K562 (cell line): ENCODE results near the gene TBL1XR1. TPM values are rescaled to one million over a fixed set of nuclear protein-coding genes. Genes with fewer than 3 reads are reported as not detected.

Experiments used
- ARID1B ChIP-seq: fragments of 450-650 bp; IDR thresholded peaks from 2 replicates; pipeline ENCODE4 v1.6.1; 2016; ENCODE audit warnings: antibody characterized with exemption, mild to moderate bottlenecking, inconsistent platforms
- CBFA2T3 ChIP-seq: fragments of 450-650 bp; IDR thresholded peaks from 2 replicates; pipeline ENCODE4 v1.6.1; 2017
- CCAR2 ChIP-seq: fragments of 200-400 bp; formaldehyde crosslinking; IDR thresholded peaks from 2 replicates; pipeline ENCODE4 v1.6.1; 2017; ENCODE audit warnings: mild to moderate bottlenecking, low read depth, low read length
- CHD2 ChIP-seq: IDR thresholded peaks from 2 replicates; pipeline ENCODE4 v1.6.1; 2011; ENCODE audit warnings: low read depth, low read length
- COPS2 ChIP-seq: fragments of 450-650 bp; conservative IDR thresholded peaks from 2 replicates; pipeline ENCODE4 v1.6.1; 2016; ENCODE audit warnings: mild to moderate bottlenecking, moderate library complexity
- DPF2 ChIP-seq: fragments of 450-650 bp; IDR thresholded peaks from 2 replicates; pipeline ENCODE4 v1.6.1; 2016
- FOXA3 ChIP-seq, 2 experiments: fragments of 450-650 bp in 1 of 2; sonication (generic) in 1 of 2; formaldehyde crosslinking; IDR thresholded peaks in 1 of 2; conservative IDR thresholded peaks in 1 of 2; 2 replicates each; pipeline versions ENCODE4 v1.4.0 to v1.8.0; 2020 to 2022; ENCODE audit warnings: mild to moderate bottlenecking in 2 of 2, missing genetic modification reagents in 1 of 2
- FOXP1 ChIP-seq: sonication (generic); formaldehyde crosslinking; IDR thresholded peaks from 2 replicates; pipeline ENCODE4 v1.8.0; 2022; ENCODE audit warnings: mild to moderate bottlenecking, missing genetic modification reagents
- HSF4 ChIP-seq: fragments of 250-450 bp; sonication (Bioruptor Pico); IDR thresholded peaks from 2 replicates; pipeline ENCODE4 v2.1.2; 2022; ENCODE audit warnings: mild to moderate bottlenecking, moderate library complexity, borderline replicate concordance
- MTA3 ChIP-seq: fragments of 450-650 bp; formaldehyde crosslinking; IDR thresholded peaks from 2 replicates; pipeline ENCODE4 v1.6.1; 2017; ENCODE audit warnings: mild to moderate bottlenecking, borderline replicate concordance
- RBM22 ChIP-seq: fragments of 200-400 bp; formaldehyde crosslinking; IDR thresholded peaks from 2 replicates; pipeline ENCODE4 v1.6.1; 2018; ENCODE audit warnings: low read length, low read depth; ENCODE audit not compliant: poor library complexity, severe bottlenecking
- RERE ChIP-seq: sonication (generic); formaldehyde crosslinking; IDR thresholded peaks from 2 replicates; pipeline ENCODE4 v1.8.0; 2023; ENCODE audit warnings: missing genetic modification reagents, mild to moderate bottlenecking, borderline replicate concordance
- THAP7 ChIP-seq: fragments of 250-450 bp; sonication (Bioruptor Pico); IDR thresholded peaks from 2 replicates; pipeline ENCODE4 v1.5.0; 2021
- WHSC1 ChIP-seq: IDR thresholded peaks from one replicate; pipeline ENCODE4 v1.6.1; 2012; ENCODE audit warnings: low read length, control low read depth, inconsistent platforms
- ZNF518B ChIP-seq: fragments of 250-450 bp; sonication (Bioruptor Pico); IDR thresholded peaks from 2 replicates; pipeline ENCODE4 v1.5.0; 2021; ENCODE audit warnings: mild to moderate bottlenecking, moderate library complexity
- ZNF561 ChIP-seq: fragments of 450-650 bp; formaldehyde crosslinking; conservative IDR thresholded peaks from 2 replicates; pipeline ENCODE4 v1.4.0; 2020; ENCODE audit warnings: mild to moderate bottlenecking, moderate library complexity
- ZNF695 ChIP-seq: fragments of 450-650 bp; formaldehyde crosslinking; IDR thresholded peaks from 2 replicates; pipeline ENCODE4 v1.4.0; 2020; ENCODE audit warnings: mild to moderate bottlenecking, moderate library complexity
- polyA plus RNA-seq, 8 experiments: library from polyadenylated mRNA; depleted of rRNA in 4 of 8; stranded (reverse) in 5 of 8; unstranded in 3 of 8; fragments of >200 nt; fragmentation: Nextera tagmentation in 2 of 8; fragmentation: Illumina TruSeq in 1 of 8; extraction: Ambion mirVana in 2 of 8; extraction: Trizol in 1 of 8; gene quantifications; 2 replicates each; pipeline versions ENCODE4 v1.2.1 to v1.2.3, GENCODE V29; 2011 to 2014; ENCODE audit warnings: inconsistent platforms in 1 of 8, missing spikeins in 1 of 8
- total RNA-seq, 7 experiments: library from RNA; depleted of rRNA in 6 of 7; stranded (reverse); fragments of >200 nt in 6 of 7; fragmentation: Illumina TruSeq in 2 of 7; extraction: Trizol in 2 of 7; gene quantifications; 2 replicates each; pipeline versions ENCODE4 v1.2.1 to v1.2.3, GENCODE V29; 2011 to 2021; ENCODE audit warnings: low replicate concordance in 1 of 7

The TBL1XR1 gene
- total and polyA plus RNA-seq, 9 of the 15 experiments (the other 6 are each of a cell fraction or from before 2014, with no cell fraction given): 19.6 to 171 (median 83.3) TPM

GRCh38 chr3:177185035-177185574, 12.2 kb downstream of the TBL1XR1 start (continued):
- TF ChIP-seq THAP7: no peak
- TF ChIP-seq RERE (CRISPR knock-in tag): no peak
- peak; percentile 44; the same call in 1 of the 2 replicates for TF ChIP-seq CBFA2T3
- TF ChIP-seq MTA3: no peak
- TF ChIP-seq CHD2: no peak
- no peak for TF ChIP-seq ZNF561
- TF ChIP-seq ARID1B: no peak
- no peak for TF ChIP-seq FOXA3 (CRISPR knock-in tag; conservative IDR thresholded peaks at IDR 0.05 in 1 of 2, IDR thresholded peaks at IDR 0.05 in 1 of 2)
- TF ChIP-seq ZNF518B (CRISPR knock-in tag): no peak
- TF ChIP-seq DPF2: peak; percentile 43; the same call in 1 of the 2 replicates
- TF ChIP-seq WHSC1: no peak
- 0 out of 2 replicates have a peak, but pooled peaks have one; percentile 34 for TF ChIP-seq HSF4 (CRISPR knock-in tag)
- no peak for TF ChIP-seq COPS2
- TF ChIP-seq CCAR2: no peak
- no peak for TF ChIP-seq ZNF695 (CRISPR knock-in tag)
- no peak for TF ChIP-seq FOXP1
- TF ChIP-seq RBM22: no peak
